Breast epithelium (tissue), 4 donors: Measurements from ENCODE around the gene PITX3. TPM values are rescaled to one million over a fixed set of nuclear protein-coding genes. Genes with fewer than 3 reads are reported as not detected.

Experiments
- DNase-seq, 2 donors: peaks; one replicate each; pipeline ENCODE4 v3.0.0-alpha.2; 2019; ENCODE audit warnings: low spot score in 2 of 2
- H3K27ac ChIP-seq, 2 donors: fragments of 200-600 bp; sonication (generic) in 1 of 2; one replicate each; pipeline ENCODE4 v1.5.1; 2016 to 2019; ENCODE audit warnings: mild to moderate bottlenecking in 1 of 2
- H3K27me3 ChIP-seq, 2 donors: fragments of 200-600 bp; sonication (generic) in 1 of 2; one replicate each; pipeline versions ENCODE4 v1.5.1 to v1.6.0; 2017 to 2019; ENCODE audit warnings: control low read depth in 1 of 2, mild to moderate bottlenecking in 1 of 2
- H3K36me3 ChIP-seq: fragments of 200-600 bp; one replicate; pipeline ENCODE4 v1.5.1; 2019
- H3K4me1 ChIP-seq, 2 donors: fragments of 200-600 bp; sonication (generic); one replicate each; pipeline ENCODE4 v1.5.1; 2016 to 2019; ENCODE audit warnings: control low read depth in 1 of 2
- H3K4me3 ChIP-seq, 3 donors: fragments of 200-600 bp; sonication (generic); 1 replicate in 2 of 3; 2 replicates in 1 of 3; pipeline ENCODE4 v1.5.1; 2016 to 2019; ENCODE audit warnings: mild to moderate bottlenecking in 3 of 3, moderate library complexity in 2 of 3
- H3K9me3 ChIP-seq, 2 donors: fragments of 200-600 bp; sonication (generic) in 1 of 2; one replicate each; pipeline ENCODE4 v1.5.1; 2016 to 2019; ENCODE audit warnings: control low read depth in 1 of 2
- CTCF ChIP-seq, 3 donors: fragments of 450-650 bp; IDR thresholded peaks; one replicate each; pipeline ENCODE4 v1.5.1; 2016 to 2017; ENCODE audit warnings: antibody characterized with exemption in 3 of 3, mild to moderate bottlenecking in 3 of 3, moderate library complexity in 3 of 3
- POLR2A ChIP-seq: fragments of 450-650 bp; IDR thresholded peaks from one replicate; pipeline ENCODE4 v1.6.1; 2016; ENCODE audit warnings: antibody characterized with exemption, mild to moderate bottlenecking, moderate library complexity
- POLR2AphosphoS5 ChIP-seq, 3 donors: sonication (generic); formaldehyde crosslinking; IDR thresholded peaks; one replicate each; pipeline ENCODE4 v1.6.1; 2017; ENCODE audit warnings: antibody characterized with exemption in 3 of 3
- intact Hi-C: fragments of 100-400 bp; cut with DNase I; formaldehyde crosslinking; loops from one replicate; pipeline ENCODE4 v1.15.1; 2023; ENCODE audit warnings: low total_unique reads
- total RNA-seq, 3 donors: library from RNA; depleted of rRNA; stranded (reverse); fragments of >200 nt; gene quantifications; one replicate each; pipeline ENCODE4 v1.1.0, GENCODE V29; 2016

Gene PITX3
- total RNA-seq, 3 donors from 2014 or later: not detected

GRCh38 chr10:102235598-102235920 lies 5.8 kb downstream of the PITX3 start:
- intact Hi-C loops: no loop called here
- Histone ChIP-seq H3K4me1 (peaks cover 3 to 8% of the 10 kb centered on the region in 2 donors), H3K4me3 (no peak overlapping the region), H3K27me3 (peaks cover 3 to 16% of the 10 kb centered on the region in 2 donors), H3K9me3 (no peaks in the 10 kb centered on the region), H3K27ac (no peak overlapping the region), H3K36me3 (no peaks in the 10 kb centered on the region)
- TF ChIP-seq POLR2A (no peak), POLR2AphosphoS5 (IDR thresholded peaks at IDR 0.05) (no peak), CTCF (IDR thresholded peaks at IDR 0.05) (no peak)
- DNase-seq: no peak

- intact Hi-C loops: no loop called here
- Histone ChIP-seq H3K4me3 (no peak overlapping the region), H3K4me1 (peaks cover 8% of the 10 kb centered on the region in 2 donors), H3K27me3 (peaks cover 3 to 21% of the 10 kb centered on the region in 2 donors), H3K36me3 (no peaks in the 10 kb centered on the region), H3K9me3 (no peaks in the 10 kb centered on the region), H3K27ac (no peak overlapping the region)
- TF ChIP-seq POLR2AphosphoS5 (IDR thresholded peaks at IDR 0.05): no peak
- no peak for TF ChIP-seq CTCF (IDR thresholded peaks at IDR 0.05)
- DNase-seq: no peak
These were observed 6.3 kb downstream of the PITX3 start for GRCh38 chr10:102234888-102235597.

- DNase-seq: no peak
- H3K4me3 ChIP-seq: no peak overlapping the region
- H3K4me1 ChIP-seq: peaks cover 8 to 10% of the 10 kb centered on the region in 2 donors
- no peak overlapping the region for H3K27ac ChIP-seq
- no peak for TF ChIP-seq POLR2AphosphoS5 (IDR thresholded peaks at IDR 0.05)
- TF ChIP-seq CTCF (IDR thresholded peaks at IDR 0.05): no peak
- TF ChIP-seq POLR2A: no peak
- peaks cover 3 to 21% of the 10 kb centered on the region in 2 donors for H3K27me3 ChIP-seq
- intact Hi-C loops: no loop called here
- H3K9me3 ChIP-seq: no peaks in the 10 kb centered on the region
- H3K36me3 ChIP-seq: no peaks in the 10 kb centered on the region
These were observed 7.3 kb downstream of the PITX3 start for GRCh38 chr10:102233997-102234396.

GRCh38 chr10:102231357-102232318 lies 9.7 kb downstream of the PITX3 start:
- Histone ChIP-seq H3K4me3 (peak overlapping the region; percentile 38 to 77 (median 53)), H3K27me3 (peaks cover 3 to 30% of the 10 kb centered on the region in 2 donors)
- intact Hi-C loops: no loop called here

More at GRCh38 chr10:102231357-102232318, 9.7 kb downstream of the PITX3 start:
- no peak for DNase-seq
- no peaks in the 10 kb centered on the region for H3K36me3 ChIP-seq
- H3K9me3 ChIP-seq: no peaks in the 10 kb centered on the region
- peaks cover 8 to 10% of the 10 kb centered on the region in 2 donors for H3K4me1 ChIP-seq
- H3K27ac ChIP-seq: no peak overlapping the region
- TF ChIP-seq CTCF (IDR thresholded peaks at IDR 0.05) (peak; percentile 32 to 53 (median 46)), POLR2A (no peak), POLR2AphosphoS5 (IDR thresholded peaks at IDR 0.05) (no peak)
